ENCODE results near the gene EIF4E3. TPM values are rescaled to one million over a fixed set of nuclear protein-coding genes. Genes with fewer than 3 reads are reported as not detected.

The EIF4E3 gene
- total RNA-seq, 1 donor from 2014 or later, result 18.2 TPM

GRCh38 chr3:71721651-71722157 lies 3.5 kb downstream of the EIF4E3 start:
- Mint-ChIP-seq H3K27me3 (ENCODE audit: insufficient read depth, low read depth) (peaks cover 8% of the 10 kb centered on the region), H3K9me3 (no peaks in the 10 kb centered on the region), H3K4me1 (peaks cover 18% of the 10 kb centered on the region), H3K4me3 (no peak overlapping the region), H3K27ac (no peak overlapping the region), H3K36me3 (no peaks in the 10 kb centered on the region)
- Histone ChIP-seq H3K27me3 (peaks cover 34% of the 10 kb centered on the region), H3K79me2 (ENCODE audit: low read depth) (no peaks in the 10 kb centered on the region), H3F3A (ENCODE audit: low read depth) (peaks cover 3% of the 10 kb centered on the region), H3K4me1 (peaks cover 12% of the 10 kb centered on the region), H3K36me3 (no peaks in the 10 kb centered on the region), H3K4me2 (no peak overlapping the region), H3K4me3 (no peak overlapping the region), H4K20me1 (ENCODE audit: low read depth) (peaks cover 4% of the 10 kb centered on the region), H3K27ac (no peak overlapping the region), H2AFZ (replicated peaks) (no peak overlapping the region), H3K9me3 (ENCODE audit: low read depth) (no peaks in the 10 kb centered on the region), H3K9ac (no peak overlapping the region)
- TF ChIP-seq EZH2 (IDR thresholded peaks at IDR 0.05), result no peak
- no peak for DNase-seq (ENCODE audit: low spot score)

- no peaks in the 10 kb centered on the region for H3K36me3 Mint-ChIP-seq
- Histone ChIP-seq H3K4me3 (no peak overlapping the region), H3K36me3 (no peaks in the 10 kb centered on the region), H3K27ac (no peak overlapping the region), H3F3A (ENCODE audit: low read depth) (peaks cover 3% of the 10 kb centered on the region), H3K79me2 (ENCODE audit: low read depth) (no peaks in the 10 kb centered on the region), H3K9ac (no peak overlapping the region), H3K4me2 (no peak overlapping the region), H3K4me1 (peaks cover 10% of the 10 kb centered on the region), H2AFZ (replicated peaks) (no peak overlapping the region), H3K27me3 (peaks cover 27% of the 10 kb centered on the region), H3K9me3 (ENCODE audit: low read depth) (no peaks in the 10 kb centered on the region), H4K20me1 (ENCODE audit: low read depth) (peaks cover 4% of the 10 kb centered on the region)
- no peak overlapping the region for H3K27ac Mint-ChIP-seq
- peaks cover 10% of the 10 kb centered on the region for H3K27me3 Mint-ChIP-seq (ENCODE audit: insufficient read depth, low read depth)
- no peak for TF ChIP-seq EZH2phosphoT487 (IDR thresholded peaks at IDR 0.05)
- no peak for TF ChIP-seq EZH2 (IDR thresholded peaks at IDR 0.05)
- TF ChIP-seq CTCF (IDR thresholded peaks at IDR 0.05), result no peak
- H3K4me1 Mint-ChIP-seq, result peaks cover 14% of the 10 kb centered on the region
- no peaks in the 10 kb centered on the region for H3K9me3 Mint-ChIP-seq
- DNase-seq (ENCODE audit: low spot score), result no peak
- H3K4me3 Mint-ChIP-seq, result peak overlapping the region; percentile 18
These were observed 4.2 kb downstream of the EIF4E3 start for GRCh38 chr3:71721002-71721401.

- H3F3A ChIP-seq (ENCODE audit: low read depth), result no peaks in the 10 kb centered on the region
- H3K27me3 Mint-ChIP-seq (ENCODE audit: insufficient read depth, low read depth), result peaks cover 6% of the 10 kb centered on the region
- DNase-seq (ENCODE audit: low spot score), result no peak
- H3K27ac Mint-ChIP-seq, result no peak overlapping the region
- H3K9me3 ChIP-seq (ENCODE audit: low read depth), result no peaks in the 10 kb centered on the region
- H4K20me1 ChIP-seq (ENCODE audit: low read depth), result peaks cover 4% of the 10 kb centered on the region
- H3K4me1 Mint-ChIP-seq, result no peaks in the 10 kb centered on the region
- no peak for TF ChIP-seq CTCF (IDR thresholded peaks at IDR 0.05)
- no peak for TF ChIP-seq EZH2 (IDR thresholded peaks at IDR 0.05)
- TF ChIP-seq EZH2phosphoT487 (IDR thresholded peaks at IDR 0.05), result no peak
- no peaks in the 10 kb centered on the region for H3K4me1 ChIP-seq
- no peak overlapping the region for H2AFZ ChIP-seq (replicated peaks)
- peaks cover 5% of the 10 kb centered on the region for H3K27me3 ChIP-seq
- H3K36me3 ChIP-seq, result no peaks in the 10 kb centered on the region
- H3K4me3 ChIP-seq, result no peak overlapping the region
- no peak overlapping the region for H3K4me3 Mint-ChIP-seq
- no peaks in the 10 kb centered on the region for H3K36me3 Mint-ChIP-seq
- H3K9ac ChIP-seq, result no peak overlapping the region
- no peak overlapping the region for H3K27ac ChIP-seq
- no peaks in the 10 kb centered on the region for H3K79me2 ChIP-seq (ENCODE audit: low read depth)
- no peak overlapping the region for H3K4me2 ChIP-seq
- peaks cover 2% of the 10 kb centered on the region for H3K9me3 Mint-ChIP-seq
These were observed 7.1 kb downstream of the EIF4E3 start for GRCh38 chr3:71718072-71718471.

- Histone ChIP-seq H4K20me1 (ENCODE audit: low read depth) (no peaks in the 10 kb centered on the region), H3K4me1 (no peaks in the 10 kb centered on the region), H3K9ac (no peak overlapping the region), H3K27me3 (no peaks in the 10 kb centered on the region), H3K36me3 (no peaks in the 10 kb centered on the region), H3K4me2 (no peak overlapping the region), H2AFZ (replicated peaks) (no peak overlapping the region), H3K27ac (no peak overlapping the region), H3K9me3 (ENCODE audit: low read depth) (no peaks in the 10 kb centered on the region), H3K79me2 (ENCODE audit: low read depth) (no peaks in the 10 kb centered on the region), H3F3A (ENCODE audit: low read depth) (no peaks in the 10 kb centered on the region), H3K4me3 (no peak overlapping the region)
- Mint-ChIP-seq H3K4me1 (no peaks in the 10 kb centered on the region), H3K9me3 (peaks cover 2% of the 10 kb centered on the region), H3K36me3 (no peaks in the 10 kb centered on the region), H3K27me3 (ENCODE audit: insufficient read depth, low read depth) (peaks cover 3% of the 10 kb centered on the region), H3K4me3 (no peak overlapping the region), H3K27ac (no peak overlapping the region)
- no peak for DNase-seq (ENCODE audit: low spot score)
- TF ChIP-seq CTCF (IDR thresholded peaks at IDR 0.05), result no peak
- no peak for TF ChIP-seq EZH2phosphoT487 (IDR thresholded peaks at IDR 0.05)
- no peak for TF ChIP-seq EZH2 (IDR thresholded peaks at IDR 0.05)
These were observed 10.6 kb downstream of the EIF4E3 start for GRCh38 chr3:71714595-71714994.
